Testis (tissue), 2 donors: ENCODE measurements around the gene CELF4.

Experiments used
- POLR2A ChIP-seq: fragments of 450-650 bp; IDR thresholded peaks from one replicate; pipeline ENCODE4 v1.6.1; 2017; ENCODE audit warnings: antibody characterized with exemption, mild to moderate bottlenecking, moderate library complexity
- TF ChIP-seq, protein P1 (sequence below), 3 experiments: fragments of 450-650 bp in 2 of 3; fragments of 200-600 bp in 1 of 3; sonication (generic) in 1 of 3; IDR thresholded peaks; one replicate each; pipeline ENCODE4 v1.5.1; 2016 to 2019; ENCODE audit warnings: antibody characterized with exemption in 3 of 3, mild to moderate bottlenecking in 2 of 3, moderate library complexity in 1 of 3

DNA sequence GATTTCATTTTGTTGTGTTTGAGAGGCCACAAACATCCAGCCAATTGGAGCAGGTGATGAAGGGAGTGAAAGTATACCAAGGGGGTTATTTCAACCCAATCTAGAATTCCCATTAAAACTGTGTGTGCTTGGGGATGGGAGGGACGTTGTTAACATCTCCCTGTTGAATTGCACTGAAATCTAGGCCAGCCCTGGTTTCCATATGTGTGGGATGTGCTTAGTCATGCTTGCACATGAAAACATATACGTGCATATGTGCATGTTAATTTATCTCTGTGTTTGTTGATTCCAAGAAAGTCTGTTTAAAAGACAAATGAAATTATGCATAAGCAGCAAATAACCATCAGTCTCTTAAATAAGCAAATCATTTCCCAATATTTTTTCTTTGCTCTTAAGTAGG lies 5.6 kb downstream of the CELF4 start:
- TF ChIP-seq, protein P1, sequence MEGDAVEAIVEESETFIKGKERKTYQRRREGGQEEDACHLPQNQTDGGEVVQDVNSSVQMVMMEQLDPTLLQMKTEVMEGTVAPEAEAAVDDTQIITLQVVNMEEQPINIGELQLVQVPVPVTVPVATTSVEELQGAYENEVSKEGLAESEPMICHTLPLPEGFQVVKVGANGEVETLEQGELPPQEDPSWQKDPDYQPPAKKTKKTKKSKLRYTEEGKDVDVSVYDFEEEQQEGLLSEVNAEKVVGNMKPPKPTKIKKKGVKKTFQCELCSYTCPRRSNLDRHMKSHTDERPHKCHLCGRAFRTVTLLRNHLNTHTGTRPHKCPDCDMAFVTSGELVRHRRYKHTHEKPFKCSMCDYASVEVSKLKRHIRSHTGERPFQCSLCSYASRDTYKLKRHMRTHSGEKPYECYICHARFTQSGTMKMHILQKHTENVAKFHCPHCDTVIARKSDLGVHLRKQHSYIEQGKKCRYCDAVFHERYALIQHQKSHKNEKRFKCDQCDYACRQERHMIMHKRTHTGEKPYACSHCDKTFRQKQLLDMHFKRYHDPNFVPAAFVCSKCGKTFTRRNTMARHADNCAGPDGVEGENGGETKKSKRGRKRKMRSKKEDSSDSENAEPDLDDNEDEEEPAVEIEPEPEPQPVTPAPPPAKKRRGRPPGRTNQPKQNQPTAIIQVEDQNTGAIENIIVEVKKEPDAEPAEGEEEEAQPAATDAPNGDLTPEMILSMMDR (IDR thresholded peaks at IDR 0.05): no peak
- no peak for TF ChIP-seq POLR2A
